GM18951 (cell line): ENCODE measurements around the gene DGCR8.

Source experiments
- POLR2A ChIP-seq: IDR thresholded peaks from 4 replicates; pipeline ENCODE4 v1.6.1; 2011; ENCODE audit warnings: mild to moderate bottlenecking; ENCODE audit not compliant: insufficient read length, insufficient read depth; ENCODE audit errors: extremely low read depth
- in situ Hi-C: fragments of 300-500 bp; cut with MboI; formaldehyde crosslinking; loops from one replicate; pipeline ENCODE4 v1.12.0; 2022; ENCODE audit warnings: low sequenced_read_pairs, mixed read lengths, inconsistent platforms; ENCODE audit not compliant: unreplicated experiment

Gene DGCR8

DNA sequence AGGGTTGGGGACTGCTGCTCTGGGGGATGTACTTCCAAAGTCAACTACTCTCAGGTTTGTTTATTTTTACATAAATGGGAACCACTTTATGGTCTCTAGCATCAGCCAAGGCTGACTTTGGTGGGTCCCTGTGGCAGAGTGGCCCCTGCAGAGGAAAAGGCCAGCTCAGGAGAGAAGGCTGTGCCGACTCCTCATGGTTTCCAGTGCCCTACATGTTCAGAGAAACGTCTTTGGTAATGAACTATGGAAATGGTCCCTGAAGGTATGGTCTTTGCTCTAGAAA is 48.5 kb downstream of the DGCR8 start:
- in situ Hi-C loops: no loop called here
- TF ChIP-seq POLR2A: no peak

DNA sequence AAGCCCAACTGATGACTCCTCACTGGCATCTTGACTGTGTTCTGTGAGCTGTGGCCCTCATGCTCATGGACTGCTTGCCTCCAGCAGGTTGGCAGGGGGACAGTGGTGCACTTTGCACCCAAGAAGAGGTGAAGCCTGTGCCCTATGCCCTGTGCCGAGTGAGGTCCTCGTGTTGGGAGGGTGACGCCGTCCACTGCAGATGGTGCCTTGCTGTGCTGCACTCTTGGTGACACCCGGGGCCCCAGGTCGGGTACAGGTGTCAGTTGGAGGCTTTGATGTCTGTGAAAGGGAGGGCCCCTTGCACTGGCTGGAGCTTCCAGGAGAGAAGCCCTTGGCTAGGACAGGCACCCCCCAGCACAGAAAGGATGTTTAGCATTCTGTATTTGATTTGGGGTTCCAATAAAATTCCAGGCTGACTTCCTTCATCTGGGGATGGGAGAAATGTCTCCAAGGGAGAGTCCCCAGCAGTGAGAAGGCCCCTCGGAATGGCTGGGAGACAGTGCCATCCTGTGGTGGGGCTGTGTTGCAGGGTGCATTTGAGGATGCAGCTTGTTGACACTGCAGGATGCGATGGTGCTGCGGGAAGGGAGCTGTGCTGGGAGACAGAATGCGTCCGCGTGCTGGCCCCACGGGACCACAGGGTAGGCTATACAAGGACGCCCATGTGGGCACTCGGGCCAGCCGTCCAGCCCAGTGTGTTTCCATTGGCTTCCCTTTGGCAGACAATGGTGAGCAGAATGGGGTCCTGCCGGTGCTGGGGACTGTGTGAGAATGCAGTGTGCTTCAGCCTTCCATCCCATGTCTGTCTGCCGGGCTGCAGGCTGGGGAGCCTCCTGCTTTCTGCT is 49.1 kb downstream of the DGCR8 start:
- in situ Hi-C loops: no loop called here
- no peak for TF ChIP-seq POLR2A

DNA sequence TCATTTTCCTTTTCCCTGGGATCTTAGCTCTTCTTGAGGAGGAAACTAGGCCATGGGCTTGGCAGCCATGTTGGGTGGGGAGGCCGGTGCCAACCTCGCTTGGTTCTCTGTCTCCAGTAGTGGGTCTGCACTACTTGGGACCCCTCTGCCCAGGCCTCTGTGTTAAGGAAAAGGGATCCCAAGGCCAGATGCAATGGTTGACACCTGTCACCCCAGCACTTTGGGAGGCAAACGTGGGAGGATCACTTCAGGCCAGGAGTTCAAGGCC is 49.6 kb downstream of the DGCR8 start:
- no peak for TF ChIP-seq POLR2A
- in situ Hi-C loops: no loop called here

DNA sequence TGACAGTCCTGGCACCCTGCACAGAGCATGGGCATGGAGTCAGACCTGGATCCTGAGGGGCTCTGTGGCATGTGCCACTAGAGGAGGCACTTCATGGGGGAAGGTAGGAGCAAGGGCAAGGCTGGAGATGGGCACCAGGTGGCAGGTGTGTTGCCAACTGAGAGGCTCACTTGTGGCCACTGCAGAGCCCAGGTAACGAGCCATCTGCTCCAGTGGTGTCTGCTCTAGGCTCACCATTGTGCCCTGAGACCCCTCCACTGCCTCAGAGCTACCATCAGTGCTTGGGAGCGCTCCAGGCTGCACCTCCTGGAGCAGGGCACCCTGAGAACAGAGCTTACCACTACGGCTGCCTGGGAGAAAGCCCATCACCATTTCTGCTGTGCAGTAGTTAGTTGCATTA is 50.3 kb downstream of the DGCR8 start:
- TF ChIP-seq POLR2A: no peak
- in situ Hi-C loops: no loop called here

DNA sequence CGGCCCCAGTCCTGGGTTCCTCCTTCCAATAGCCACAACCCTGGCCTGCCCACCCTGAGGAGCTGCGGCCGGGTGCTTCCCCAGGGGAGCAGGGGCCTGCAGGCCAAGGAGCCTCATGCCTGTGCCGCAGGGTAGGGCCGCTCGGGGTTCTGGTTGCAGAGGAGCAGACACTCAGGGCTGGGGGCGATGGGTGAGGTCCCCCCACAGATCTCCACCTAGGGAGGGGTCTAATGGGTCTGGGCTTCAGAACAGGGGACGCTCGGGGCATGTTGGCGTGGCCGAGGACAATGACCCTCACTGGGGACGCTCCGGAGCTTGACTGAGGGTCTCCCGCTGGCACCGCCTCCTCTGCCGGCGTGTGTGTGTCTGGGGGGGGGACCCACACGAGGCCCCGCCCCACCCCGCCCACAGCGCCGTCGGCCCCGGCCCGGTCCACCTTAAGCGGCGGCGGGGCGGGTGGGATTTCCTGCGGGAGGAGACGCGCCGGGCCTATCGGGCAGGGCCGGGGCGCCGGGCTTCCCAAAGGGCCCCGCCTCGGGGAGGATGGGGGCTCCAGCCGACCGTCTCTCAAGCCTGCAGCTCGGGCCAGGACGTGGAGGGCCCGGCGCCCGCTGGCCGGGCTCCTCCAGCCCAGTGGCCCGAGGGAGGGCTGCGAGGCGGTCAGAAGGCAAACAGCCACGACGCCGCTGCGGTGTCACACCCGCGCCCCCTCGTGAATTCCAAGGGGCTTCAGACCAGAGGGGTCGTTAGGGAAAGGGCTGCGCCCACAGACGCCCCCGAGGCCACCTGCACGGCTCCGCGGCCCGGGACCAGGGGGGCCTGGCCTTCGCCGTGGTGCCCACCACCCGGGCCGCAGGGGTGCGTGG is 50.9 kb downstream of the DGCR8 start:
- in situ Hi-C loops: no loop called here
- peak; percentile 39 for TF ChIP-seq POLR2A

DNA sequence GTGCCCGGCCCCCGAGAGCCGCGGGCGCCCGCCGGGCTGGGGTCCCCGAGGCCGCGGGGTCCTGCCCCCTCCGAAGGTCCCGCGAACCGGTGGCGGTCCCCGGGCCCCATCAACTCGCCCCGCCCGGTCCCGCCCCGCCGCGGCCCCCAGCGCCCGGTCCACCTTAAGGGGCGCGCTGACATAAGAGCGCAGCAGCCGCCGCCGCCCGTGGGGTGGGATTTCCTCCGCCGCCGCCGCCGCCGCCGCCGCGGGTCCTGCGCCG is 51.5 kb downstream of the DGCR8 start, which contains the start of gene ZDHHC8:
Gene ZDHHC8, plus strand, starts transcription at position 208 of the 262 bp plus-strand sequence. CDS start 144 bp downstream, outside the sequence.
- in situ Hi-C loops: no loop called here

DNA sequence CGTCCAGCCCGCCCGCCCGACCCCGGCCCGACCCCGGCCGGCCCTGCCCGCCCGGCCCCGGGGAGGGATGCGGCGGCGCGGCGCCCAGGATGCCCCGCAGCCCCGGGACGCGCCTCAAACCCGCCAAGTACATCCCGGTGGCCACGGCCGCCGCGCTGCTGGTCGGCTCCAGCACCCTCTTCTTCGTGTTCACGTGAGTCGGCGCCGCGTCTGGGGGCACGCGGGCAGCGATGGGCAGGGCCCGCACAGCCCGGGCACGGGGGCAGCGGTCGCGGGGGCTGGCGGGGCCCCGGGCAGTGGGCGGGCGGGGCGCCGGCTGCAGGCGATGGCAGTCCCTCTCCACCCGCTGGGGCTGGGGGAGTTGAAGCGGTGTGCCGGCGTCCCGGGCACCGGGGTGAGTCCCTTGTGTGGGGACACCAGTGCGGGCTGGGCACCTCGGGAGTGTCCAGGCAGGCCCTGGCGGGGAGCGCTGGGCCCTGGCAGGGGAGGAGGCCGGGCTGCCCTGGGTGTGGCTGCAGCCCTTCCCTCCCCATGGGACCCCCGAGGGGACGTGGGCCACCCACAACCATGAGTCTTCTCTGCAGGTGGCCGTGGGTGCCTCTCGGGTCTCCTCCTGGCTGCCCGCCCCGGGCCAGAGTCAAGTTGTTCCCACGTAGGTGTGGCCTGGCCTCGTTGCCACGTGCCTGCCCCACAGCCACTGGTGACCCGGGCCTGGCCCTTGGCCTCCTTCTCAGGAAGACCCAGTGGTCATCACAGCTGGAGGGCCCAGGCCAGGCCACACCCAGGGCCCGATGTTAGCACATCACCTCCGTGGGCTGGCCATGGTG is 52.0 kb downstream of the DGCR8 start:
- in situ Hi-C loops: no loop called here
- TF ChIP-seq POLR2A: no peak

More for the DNA sequence above, 51.5 kb downstream of the DGCR8 start, which contains the start of gene ZDHHC8:
- TF ChIP-seq POLR2A: no peak

DNA sequence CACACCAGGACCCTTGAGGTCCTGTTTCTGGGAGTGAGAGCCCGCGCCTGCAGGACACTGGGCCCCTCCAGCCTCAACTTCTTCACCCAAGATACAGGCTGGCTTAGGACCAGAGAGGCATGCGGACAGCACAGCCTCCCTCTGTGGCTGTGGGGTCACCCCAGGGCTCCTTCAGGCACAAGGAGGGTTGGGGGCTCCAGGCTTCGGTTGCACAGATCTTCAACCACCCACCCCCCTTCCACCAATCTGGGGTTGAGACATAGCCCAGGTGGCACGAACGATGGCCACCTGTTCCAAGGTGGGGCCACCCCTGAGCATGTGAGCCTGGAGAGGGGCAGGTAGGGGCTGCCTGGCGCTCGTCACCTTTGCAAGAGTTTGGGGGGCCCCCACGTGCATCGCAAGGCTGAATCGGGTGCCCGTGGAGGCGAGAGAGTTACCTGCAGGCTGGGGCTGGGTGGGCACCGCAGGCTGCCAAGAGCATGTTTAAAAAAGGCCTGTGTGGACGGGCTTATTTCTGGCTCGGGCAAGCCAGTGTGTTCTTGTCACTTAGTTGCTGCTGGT is 52.7 kb downstream of the DGCR8 start:
- TF ChIP-seq POLR2A: no peak
- in situ Hi-C loops: no loop called here

DNA sequence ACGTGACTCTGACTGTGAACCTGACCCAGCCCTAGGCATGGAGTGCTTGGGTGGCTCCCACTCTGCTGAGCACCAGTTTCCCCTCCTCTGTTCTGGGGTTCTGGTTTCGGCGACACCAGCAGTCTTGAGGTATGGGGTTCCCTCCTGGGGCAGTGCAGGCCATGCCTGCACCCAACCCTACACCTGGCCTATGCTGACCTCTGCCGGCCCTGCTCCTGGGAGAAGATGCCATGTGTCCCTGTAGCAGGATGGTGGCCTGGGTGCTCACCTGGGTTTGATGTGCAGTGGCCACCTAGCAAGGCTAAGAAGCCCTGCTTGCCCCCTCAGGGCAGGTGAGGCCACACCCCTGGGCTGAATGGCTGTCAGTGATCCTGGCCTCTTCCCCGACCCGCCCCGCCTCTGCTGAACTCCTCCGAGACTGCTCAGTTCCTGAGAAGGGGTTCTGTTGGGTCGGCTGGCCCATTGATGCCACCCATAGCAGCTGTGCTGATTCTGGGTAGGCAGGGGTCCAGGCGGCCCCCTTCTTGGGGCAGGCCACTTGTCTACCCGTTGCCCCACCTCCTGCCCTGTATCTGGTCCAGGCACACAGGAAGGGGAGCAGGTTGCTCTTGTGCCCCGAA is 54.0 kb downstream of the DGCR8 start:
- no peak for TF ChIP-seq POLR2A
- in situ Hi-C loops: no loop called here

DNA sequence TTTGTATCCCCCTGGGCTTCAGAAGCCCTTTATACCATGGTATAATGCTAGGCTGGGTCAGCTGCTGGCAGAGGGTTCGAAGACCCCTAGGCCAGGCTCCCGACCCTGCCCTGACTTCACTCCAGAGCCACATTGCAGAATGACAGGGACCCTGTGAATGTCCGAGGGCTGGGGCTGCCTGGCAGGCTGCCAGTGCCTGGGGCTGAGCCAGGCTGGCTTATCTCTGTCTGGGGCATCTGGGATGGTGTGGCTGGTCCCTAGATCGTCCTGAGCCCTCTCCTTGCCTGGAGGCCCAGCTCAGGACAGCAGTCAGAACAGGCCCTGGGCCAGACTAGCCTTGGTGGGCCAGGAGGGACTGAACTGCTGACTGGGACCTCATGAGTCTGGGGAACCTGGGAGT is 55.2 kb downstream of the DGCR8 start:
- TF ChIP-seq POLR2A: no peak
- in situ Hi-C loops: no loop called here

DNA sequence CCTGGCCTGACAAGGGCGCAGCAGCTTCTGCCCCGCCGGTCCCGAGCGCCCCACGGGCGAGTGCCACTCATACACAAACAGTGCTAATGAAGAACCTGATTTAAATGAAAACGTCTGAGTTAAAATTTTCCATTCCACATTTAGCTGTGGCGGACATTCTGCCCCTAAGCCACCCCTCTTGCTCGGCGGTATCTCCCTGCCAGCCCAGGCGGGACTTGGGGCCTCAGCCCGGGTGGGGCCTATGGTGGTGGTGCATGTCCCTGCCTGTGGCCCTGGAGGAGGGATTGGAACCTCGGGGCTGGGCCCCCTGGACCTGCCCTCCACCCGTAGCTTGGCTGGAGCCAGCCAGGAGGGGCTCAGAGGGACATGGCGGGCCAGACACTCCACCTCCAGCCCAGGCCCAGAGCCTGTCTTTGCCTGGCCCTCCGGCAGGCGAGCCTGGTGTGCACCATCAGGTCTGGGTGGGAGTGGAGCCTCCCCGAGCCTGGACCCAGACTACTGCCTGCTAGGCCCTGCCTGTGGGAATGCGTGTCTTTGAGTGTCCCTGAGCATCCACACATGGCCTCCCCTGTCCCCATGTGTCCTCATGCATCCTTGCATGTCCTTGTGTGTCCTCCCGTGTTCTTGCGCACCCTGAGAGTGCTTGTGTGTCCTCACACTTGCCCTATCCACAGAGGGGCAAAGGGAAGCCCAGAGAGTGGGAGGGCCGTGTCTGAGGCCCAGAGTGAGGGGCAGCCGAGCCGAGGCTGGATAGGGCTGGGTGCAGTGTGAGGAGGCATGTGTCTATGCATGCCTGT is 56.0 kb downstream of the DGCR8 start:
- no peak for TF ChIP-seq POLR2A
- in situ Hi-C loops: no loop called here

DNA sequence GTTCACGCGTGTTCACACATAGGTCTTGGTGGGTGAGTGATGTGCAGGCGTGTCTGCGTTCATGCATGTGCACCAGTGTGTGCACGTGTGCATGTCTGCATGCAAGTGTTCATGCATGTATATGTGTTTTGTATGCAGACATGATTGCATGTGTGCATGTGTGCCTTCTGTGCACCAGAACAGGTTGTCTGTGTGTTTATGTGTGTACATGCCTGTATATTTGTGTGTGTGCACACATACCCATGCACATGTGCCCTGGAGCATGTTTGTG is 56.5 kb downstream of the DGCR8 start:
- in situ Hi-C loops: no loop called here
- no peak for TF ChIP-seq POLR2A
